Measurements from ENCODE around the gene SP140.
A peak's percentile ranks its signal among the peaks of the same experiment; 100 is the strongest.

Gene SP140

DNA sequence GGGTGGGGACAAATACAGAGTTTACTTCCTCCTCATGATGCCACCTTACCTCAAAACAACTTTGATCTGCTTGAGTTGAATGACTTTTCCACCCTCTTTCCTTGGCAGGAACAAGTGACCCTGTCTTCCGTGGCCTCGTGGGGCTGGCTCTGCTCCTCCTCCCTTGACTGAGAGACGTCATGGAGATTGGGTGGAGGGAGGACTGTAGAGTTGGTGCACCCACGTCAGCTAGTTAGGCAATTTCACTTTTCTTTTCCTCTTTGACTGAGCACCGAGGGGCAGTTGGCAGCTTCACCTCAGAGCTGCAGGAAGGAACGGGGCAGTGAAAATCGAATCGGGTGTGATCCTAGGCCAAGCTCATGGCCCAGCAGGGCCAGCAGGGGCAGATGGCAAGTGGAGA, at the start of gene SP140:
SP140 (plus strand) TSS at position 251 of the 400 bp plus-strand sequence; CDS start at position 360, 109 bp downstream.
- no peak within 1 kb of the TSS for H3K4me3 ChIP-seq (replicated peaks; ENCODE audit: low read depth, low read length)
- DNase-seq (ENCODE audit: low read depth) = no peak
- TF ChIP-seq, protein P1, sequence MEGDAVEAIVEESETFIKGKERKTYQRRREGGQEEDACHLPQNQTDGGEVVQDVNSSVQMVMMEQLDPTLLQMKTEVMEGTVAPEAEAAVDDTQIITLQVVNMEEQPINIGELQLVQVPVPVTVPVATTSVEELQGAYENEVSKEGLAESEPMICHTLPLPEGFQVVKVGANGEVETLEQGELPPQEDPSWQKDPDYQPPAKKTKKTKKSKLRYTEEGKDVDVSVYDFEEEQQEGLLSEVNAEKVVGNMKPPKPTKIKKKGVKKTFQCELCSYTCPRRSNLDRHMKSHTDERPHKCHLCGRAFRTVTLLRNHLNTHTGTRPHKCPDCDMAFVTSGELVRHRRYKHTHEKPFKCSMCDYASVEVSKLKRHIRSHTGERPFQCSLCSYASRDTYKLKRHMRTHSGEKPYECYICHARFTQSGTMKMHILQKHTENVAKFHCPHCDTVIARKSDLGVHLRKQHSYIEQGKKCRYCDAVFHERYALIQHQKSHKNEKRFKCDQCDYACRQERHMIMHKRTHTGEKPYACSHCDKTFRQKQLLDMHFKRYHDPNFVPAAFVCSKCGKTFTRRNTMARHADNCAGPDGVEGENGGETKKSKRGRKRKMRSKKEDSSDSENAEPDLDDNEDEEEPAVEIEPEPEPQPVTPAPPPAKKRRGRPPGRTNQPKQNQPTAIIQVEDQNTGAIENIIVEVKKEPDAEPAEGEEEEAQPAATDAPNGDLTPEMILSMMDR (IDR thresholded peaks at IDR 0.05; ENCODE audit: low read length, missing control alignments) = no peak

DNA sequence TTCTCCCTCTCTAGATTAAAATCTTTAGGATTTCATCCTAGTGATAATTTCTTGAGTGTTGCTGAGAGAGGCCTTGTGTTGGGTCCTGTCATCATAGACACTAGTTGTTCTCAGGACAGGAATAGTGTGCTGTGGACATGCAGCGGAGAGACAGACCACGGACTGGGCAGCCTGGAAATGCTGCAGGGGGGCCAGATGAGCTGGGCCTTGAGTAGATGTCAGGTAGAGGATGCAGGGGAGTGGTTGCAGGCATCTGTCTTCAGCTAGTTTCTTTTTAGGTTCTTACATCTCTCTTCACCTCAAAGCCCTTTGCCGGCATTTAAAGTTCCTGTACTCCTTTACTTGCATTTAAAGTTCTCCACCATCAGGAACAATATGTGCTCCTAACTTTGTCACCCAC, 48.5 kb upstream of the SP140 start:
- DNase-seq (ENCODE audit: low read depth) = no peak
- TF ChIP-seq, protein P1 (IDR thresholded peaks at IDR 0.05; ENCODE audit: low read length, missing control alignments) = no peak
- no peak overlapping the region for H3K4me3 ChIP-seq (replicated peaks; ENCODE audit: low read depth, low read length)

DNA sequence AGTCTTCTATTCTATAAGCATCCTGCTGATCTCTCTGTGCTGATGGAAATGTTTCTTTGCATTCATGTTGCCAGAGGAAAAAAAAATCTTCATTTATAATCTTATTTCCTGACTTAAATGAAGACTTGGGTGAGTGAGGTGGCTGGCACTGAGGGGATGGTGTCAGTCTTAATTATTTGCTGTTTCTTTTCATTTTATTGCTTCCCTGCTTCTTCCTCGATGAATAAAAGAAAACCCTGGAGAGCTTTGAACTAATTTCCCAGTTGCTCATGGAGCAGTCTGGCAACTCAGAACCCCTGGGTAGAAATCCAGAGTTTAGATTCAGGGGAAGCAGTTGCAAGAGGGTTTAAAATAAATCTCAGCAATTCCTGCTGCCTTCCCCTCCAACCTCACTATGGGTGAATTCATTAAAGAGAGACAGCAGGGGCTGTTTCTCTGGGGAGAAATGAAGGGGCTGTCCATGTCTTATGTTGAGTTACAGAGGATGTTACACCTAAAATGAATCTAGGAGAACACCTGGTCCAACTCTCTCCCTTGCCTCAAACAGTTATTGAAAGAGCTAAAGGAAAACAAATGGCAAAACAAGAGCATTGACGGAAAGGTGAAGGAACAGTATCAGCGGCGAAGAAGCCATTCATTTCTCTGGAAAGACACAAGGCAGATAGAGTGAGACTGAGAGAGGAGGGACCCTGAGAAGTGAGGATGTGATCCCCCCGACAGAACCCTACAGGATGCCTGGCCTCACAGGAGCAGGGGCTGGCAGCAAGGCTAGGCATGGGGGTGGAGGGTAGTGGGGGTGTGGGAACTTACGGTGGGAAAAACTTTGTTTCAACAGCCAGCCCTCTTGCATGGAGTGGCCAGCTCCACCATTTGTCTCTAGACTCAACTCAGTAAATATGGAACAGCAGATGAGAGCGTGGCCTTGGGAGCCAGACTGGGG, 46.7 kb upstream of the SP140 start:
- H3K4me3 ChIP-seq (replicated peaks; ENCODE audit: low read depth, low read length) = no peak overlapping the region
- DNase-seq (ENCODE audit: low read depth) = no peak

GRCh38 chr2:230179907-230180306, 45.6 kb upstream of the SP140 start:
- no peak overlapping the region for H3K4me3 ChIP-seq (replicated peaks; ENCODE audit: low read depth, low read length)
- TF ChIP-seq, protein P1 (IDR thresholded peaks at IDR 0.05; ENCODE audit: low read length, missing control alignments) = no peak
- DNase-seq (ENCODE audit: low read depth) = no peak

More for the DNA sequence above, 46.7 kb upstream of the SP140 start:
- TF ChIP-seq, protein P1 (IDR thresholded peaks at IDR 0.05; ENCODE audit: low read length, missing control alignments) = no peak

DNA sequence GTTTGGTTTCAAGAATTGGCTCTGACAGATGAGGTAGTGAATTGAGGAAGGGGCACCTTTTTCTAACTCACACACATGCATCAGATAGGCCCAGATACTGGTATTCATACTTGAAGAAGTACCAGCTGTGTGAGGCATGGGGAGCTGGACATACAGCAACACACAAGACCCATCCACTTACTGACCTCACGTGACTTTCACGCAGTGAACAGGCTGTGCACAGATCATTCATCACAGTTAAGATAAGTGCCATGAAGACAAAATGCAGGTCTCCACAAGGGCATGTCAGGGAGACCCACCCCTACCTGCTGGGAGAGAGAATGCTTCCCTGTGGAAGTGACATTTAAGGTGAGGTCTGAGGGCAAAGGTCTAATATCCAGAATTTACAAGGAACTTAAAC, 44.3 kb upstream of the SP140 start:
- no peak overlapping the region for H3K4me3 ChIP-seq (replicated peaks; ENCODE audit: low read depth, low read length)
- TF ChIP-seq, protein P1 (IDR thresholded peaks at IDR 0.05; ENCODE audit: low read length, missing control alignments) = no peak
- DNase-seq (ENCODE audit: low read depth) = no peak

GRCh38 chr2:230184727-230185578, 40.6 kb upstream of the SP140 start:
- TF ChIP-seq, protein P1 (IDR thresholded peaks at IDR 0.05; ENCODE audit: low read length, missing control alignments) = no peak
- DNase-seq (ENCODE audit: low read depth) = peak; percentile 11
- no peak overlapping the region for H3K4me3 ChIP-seq (replicated peaks; ENCODE audit: low read depth, low read length)

Measured in fibroblast of pulmonary artery (primary cell).